K562 (cell line): Measurements from ENCODE around the gene BCL2L13. TPM values are rescaled to one million over a fixed set of nuclear protein-coding genes. Genes with fewer than 3 reads are reported as not detected.

Source experiments
- ATAC-seq: fragments of 200-7000 bp; cut with Tn5 transposase; 3 replicates; pipeline ENCODE4 v1.9.1; 2020; ENCODE audit warnings: moderate library complexity
- BruUV-seq: library from RNA; stranded (reverse); fragments of 400-500 nt; replicated peaks from 2 replicates; lab custom pipeline; 2021; lab: Mats Ljungman, UMichigan
- CTCF ChIA-PET: fragments of 300-600 bp; formaldehyde crosslinking; extraction: SDS; loops from one replicate; lab custom pipeline; 2021; ENCODE audit warnings: low intra/inter-chr PET ratio; lab: Yijun Ruan, JAX
- POLR2A ChIA-PET: fragments of 300-600, 350-650 bp; sonication (Branson Sonifier 250); formaldehyde crosslinking; extraction: SDS; loops from one replicate; lab custom pipeline; 2021; ENCODE audit warnings: antibody characterized with exemption, inconsistent platforms; lab: Yijun Ruan, JAX
- DNase-seq, 4 experiments: peaks; one replicate each; pipeline versions ENCODE4 v3.0.0 to v3.0.0-alpha.2; 2011 to 2018; ENCODE audit warnings: low spot score in 3 of 4, mixed read lengths in 3 of 4; ENCODE audit errors: extremely low read depth in 1 of 4
- FAIRE-seq: peaks from 2 replicates; lab custom pipeline; 2011; peaks lifted over from hg19 to GRCh38; lab: Jason Lieb, UNC
- H2AFZ ChIP-seq: 2 replicates; pipeline ENCODE4 v1.6.0; 2011; ENCODE audit warnings: low read depth, low read length, control low read depth, inconsistent platforms
- H3K27ac ChIP-seq: fragments of 200-600 bp; 3 replicates; pipeline ENCODE4 v1.8.0; 2011; ENCODE audit warnings: low read depth, mild to moderate bottlenecking, control low read depth, inconsistent platforms, low read length, moderate library complexity, mixed read lengths; ENCODE audit errors: extremely low read depth
- H3K27me3 ChIP-seq, 2 experiments: fragments of 300-600 bp in 1 of 2; 2 replicates in 1 of 2; 3 replicates in 1 of 2; pipeline versions ENCODE4 v1.6.0 to v1.8.0; 2011; ENCODE audit warnings: inconsistent platforms in 2 of 2, low read length in 2 of 2, mild to moderate bottlenecking in 1 of 2, mixed read lengths in 1 of 2, moderate library complexity in 1 of 2; ENCODE audit not compliant: control insufficient read depth in 2 of 2, insufficient read depth in 2 of 2
- H3K36me3 ChIP-seq: fragments of 300-600 bp; 3 replicates; pipeline ENCODE4 v1.8.0; 2011; ENCODE audit warnings: mild to moderate bottlenecking, low read length, inconsistent platforms; ENCODE audit not compliant: control insufficient read depth, insufficient read depth
- H3K4me1 ChIP-seq, 2 experiments: fragments of 200-600 bp in 1 of 2; replicated peaks in 1 of 2; 2 replicates in 1 of 2; 3 replicates in 1 of 2; pipeline versions ENCODE4 v1.5.1 to v1.8.0; 2011; ENCODE audit warnings: inconsistent platforms in 2 of 2, low read length in 2 of 2, mild to moderate bottlenecking in 1 of 2, mixed read lengths in 1 of 2, moderate library complexity in 1 of 2; ENCODE audit not compliant: control insufficient read depth in 2 of 2, insufficient read depth in 2 of 2
- H3K4me2 ChIP-seq: 2 replicates; pipeline ENCODE4 v1.6.1; 2011; ENCODE audit warnings: low read length, control low read depth, inconsistent platforms, mixed read lengths; ENCODE audit not compliant: insufficient read depth
- H3K4me3 ChIP-seq: fragments of 200-600 bp; sonication (generic), shearing (Covaris generic); 2 replicates; pipeline ENCODE4 v1.5.1; 2016; ENCODE audit warnings: control low read depth, inconsistent platforms
- H3K79me2 ChIP-seq: fragments of 200-600 bp; 3 replicates; pipeline ENCODE4 v1.8.0; 2011; ENCODE audit warnings: low read length, inconsistent platforms; ENCODE audit not compliant: control insufficient read depth, insufficient read depth
- H3K9ac ChIP-seq, 2 experiments: 2 replicates each; pipeline versions ENCODE4 v1.6.0 to v1.6.1; 2011; ENCODE audit warnings: low read depth in 2 of 2, low read length in 2 of 2, control low read depth in 1 of 2, inconsistent platforms in 1 of 2, mild to moderate bottlenecking in 1 of 2, mixed read lengths in 1 of 2; ENCODE audit not compliant: insufficient read depth in 1 of 2
- H3K9me1 ChIP-seq: one replicate; pipeline ENCODE4 v1.6.0; 2011; ENCODE audit warnings: inconsistent platforms, mild to moderate bottlenecking, low read length, moderate library complexity; ENCODE audit not compliant: control insufficient read depth, insufficient read depth
- H3K9me3 ChIP-seq: replicated peaks from 2 replicates; pipeline ENCODE4 v1.5.1; 2011; ENCODE audit warnings: low read depth, low read length, inconsistent platforms; ENCODE audit not compliant: control insufficient read depth, insufficient read depth
- H4K20me1 ChIP-seq: replicated peaks from 2 replicates; pipeline ENCODE4 v1.6.1; 2011; ENCODE audit warnings: low read length, inconsistent platforms, mixed read lengths; ENCODE audit not compliant: control insufficient read depth, insufficient read depth
- ARHGAP35 ChIP-seq: fragments of 450-650 bp; IDR thresholded peaks from 2 replicates; pipeline ENCODE4 v1.6.1; 2018; ENCODE audit not compliant: partially characterized antibody
- CBFB ChIP-seq: sonication (generic); formaldehyde crosslinking; IDR thresholded peaks from 2 replicates; pipeline ENCODE4 v1.4.0; 2020; ENCODE audit warnings: mild to moderate bottlenecking, missing genetic modification reagents
- CBX1 ChIP-seq: sonication (generic); IDR thresholded peaks from 2 replicates; pipeline ENCODE4 v1.6.1; 2016; ENCODE audit warnings: antibody characterized with exemption, low read depth, mild to moderate bottlenecking
- CHAMP1 ChIP-seq: fragments of 450-650 bp; IDR thresholded peaks from 2 replicates; pipeline ENCODE4 v1.6.1; 2016; ENCODE audit warnings: mild to moderate bottlenecking
- CTBP1 ChIP-seq: fragments of 450-650 bp; IDR thresholded peaks from 2 replicates; pipeline ENCODE4 v1.6.1; 2016; ENCODE audit warnings: borderline replicate concordance
- FOXM1 ChIP-seq, 2 experiments: fragments of 450-650 bp in 1 of 2; sonication (generic) in 1 of 2; formaldehyde crosslinking in 1 of 2; IDR thresholded peaks; 2 replicates each; pipeline versions ENCODE4 v1.6.1 to v1.9.0; 2017 to 2022; ENCODE audit warnings: low read depth in 2 of 2, mild to moderate bottlenecking in 2 of 2, missing genetic modification reagents in 1 of 2, moderate library complexity in 1 of 2
- GTF2A2 ChIP-seq: IDR thresholded peaks from 2 replicates; pipeline ENCODE4 v1.6.1; 2016; ENCODE audit warnings: mild to moderate bottlenecking, missing genetic modification characterization, missing compliant biosample characterization
- HMGN3 ChIP-seq: IDR thresholded peaks from 2 replicates; pipeline ENCODE4 v1.6.1; 2011; ENCODE audit warnings: borderline replicate concordance, low read depth, mild to moderate bottlenecking, mixed read lengths, low read length; ENCODE audit not compliant: insufficient read length; ENCODE audit errors: extremely low read depth
- MED1 ChIP-seq: sonication (generic); formaldehyde crosslinking; IDR thresholded peaks from 2 replicates; pipeline ENCODE4 v1.8.1; 2023; ENCODE audit warnings: missing genetic modification reagents, borderline replicate concordance
- MLLT1 ChIP-seq, 2 experiments: fragments of 450-650 bp; IDR thresholded peaks; 2 replicates each; pipeline ENCODE4 v1.6.1; 2016
- POLR3G ChIP-seq: IDR thresholded peaks from 2 replicates; pipeline ENCODE4 v1.6.1; 2011; ENCODE audit not compliant: insufficient read length, insufficient replicate concordance; ENCODE audit errors: extremely low read depth
- TAF7 ChIP-seq: fragments of 450-650 bp; IDR thresholded peaks from 2 replicates; pipeline ENCODE4 v1.6.1; 2016; ENCODE audit warnings: missing genetic modification characterization, missing compliant biosample characterization
- TBL1XR1 ChIP-seq, 2 experiments: IDR thresholded peaks; 2 replicates each; pipeline ENCODE4 v1.6.1; 2012; ENCODE audit warnings: improper control_type of control experiment in 2 of 2, low read length in 2 of 2, mild to moderate bottlenecking in 1 of 2
- USF2 ChIP-seq: sonication (generic); formaldehyde crosslinking; IDR thresholded peaks from 2 replicates; pipeline ENCODE4 v1.5.0; 2020; ENCODE audit warnings: missing genetic modification reagents
- ZBED1 ChIP-seq: IDR thresholded peaks from 2 replicates; pipeline ENCODE4 v1.6.1; 2014
- ZNF507 ChIP-seq: conservative IDR thresholded peaks from 2 replicates; pipeline ENCODE4 v1.6.1; 2017; ENCODE audit warnings: missing genetic modification characterization, missing compliant biosample characterization
- ZNF561 ChIP-seq: fragments of 450-650 bp; formaldehyde crosslinking; conservative IDR thresholded peaks from 2 replicates; pipeline ENCODE4 v1.4.0; 2020; ENCODE audit warnings: mild to moderate bottlenecking, moderate library complexity
- ZNF584 ChIP-seq: fragments of 200-800 bp; sonication (Bioruptor generic); IDR thresholded peaks from 2 replicates; pipeline ENCODE4 v1.6.1; 2016; ENCODE audit warnings: low read depth, mild to moderate bottlenecking, missing genetic modification characterization, missing compliant biosample characterization
- WGBS: fragments of 100-300 bp; shearing (Covaris generic); methylation state at CpG from one replicate; pipeline ENCODE4 v1.1.6; 2016; ENCODE audit warnings: low coverage, mixed read lengths; ENCODE audit not compliant: insufficient coverage; ENCODE audit errors: missing lambda C conversion rate; 5-methylcytosine and 5-hydroxymethylcytosine counted together
- in situ Hi-C: fragments of 300-500 bp; cut with MboI; formaldehyde crosslinking; loops from 4 replicates; pipeline ENCODE4 v1.15.0; 2018; ENCODE audit warnings: inconsistent platforms, mixed read lengths
- intact Hi-C: fragments of 100-400 bp; cut with micrococcal nuclease; formaldehyde crosslinking; loops from 2 replicates; pipeline ENCODE4 v1.14.2; 2022
- polyA plus RNA-seq, 8 experiments: library from polyadenylated mRNA; depleted of rRNA in 4 of 8; stranded (reverse) in 5 of 8; unstranded in 3 of 8; fragments of >200 nt; fragmentation: Nextera tagmentation in 2 of 8; fragmentation: Illumina TruSeq in 1 of 8; extraction: Ambion mirVana in 2 of 8; extraction: Trizol in 1 of 8; gene quantifications; 2 replicates each; pipeline versions ENCODE4 v1.2.1 to v1.2.3, GENCODE V29; 2011 to 2014; ENCODE audit warnings: inconsistent platforms in 1 of 8, missing spikeins in 1 of 8
- total RNA-seq, 7 experiments: library from RNA; depleted of rRNA in 6 of 7; stranded (reverse); fragments of >200 nt in 6 of 7; fragmentation: Illumina TruSeq in 2 of 7; extraction: Trizol in 2 of 7; gene quantifications; 2 replicates each; pipeline versions ENCODE4 v1.2.1 to v1.2.3, GENCODE V29; 2011 to 2021; ENCODE audit warnings: low replicate concordance in 1 of 7

BCL2L13 gene
- total and polyA plus RNA-seq, 9 of the 15 experiments (the other 6 are each of a cell fraction or from before 2014, with no cell fraction given), result 41.5 to 63.4 (median 56.5) TPM

- Histone ChIP-seq H3K4me1 (peaks cover 28 to 42% of the 10 kb centered on the region in 2 experiments), H3K36me3 (no peaks in the 10 kb centered on the region), H3K4me2 (peak overlapping the region; percentile 49), H3K9me1 (no peaks in the 10 kb centered on the region), H4K20me1 (no peaks in the 10 kb centered on the region), H2AFZ (peak overlapping the region; percentile 83), H3K27me3 (no peaks in the 10 kb centered on the region), H3K27ac (peak overlapping the region; percentile 91), H3K79me2 (peaks cover 26% of the 10 kb centered on the region), H3K4me3 (no peak overlapping the region), H3K9me3 (no peaks in the 10 kb centered on the region), H3K9ac (peak overlapping the region; percentile 34 to 70; a peak in 3 of 4 replicates)
- intact Hi-C loops (no loop called here), in situ Hi-C loops (no loop called here)
- ATAC-seq (no peak), FAIRE-seq (no peak), DNase-seq (no peak)
- ChIA-PET POLR2A (interaction anchor here (1.0 to 1.3 kb wide), 3 partner anchors 12 to 78 kb away, joined by 4 read pairs; no protein-coding TSS in a partner anchor), CTCF (no interaction called here)
- WGBS, result 46% methylated on average over 3 of the region's 3 CpGs
- BruUV-seq, result no TSS peak
- TF ChIP-seq MED1 (CRISPR knock-in tag), result no peak
- peak; percentile 27; the same call in 1 of the 2 replicates for TF ChIP-seq TAF7 (tag)
- no peak for TF ChIP-seq USF2 (CRISPR knock-in tag)
- TF ChIP-seq MLLT1 (IDR thresholded peaks at IDR 0.05), result peak in 1 of 2 experiments; percentile 44; a peak in 2 of 4 replicates
- no peak for TF ChIP-seq CHAMP1
- TF ChIP-seq ARHGAP35, result no peak
- no peak for TF ChIP-seq ZBED1
- TF ChIP-seq CBX1, result no peak
- no peak for TF ChIP-seq CTBP1
- no peak for TF ChIP-seq ZNF507 (tag)
- TF ChIP-seq CBFB (CRISPR knock-in tag), result no peak
- TF ChIP-seq POLR3G, result no peak
- no peak for TF ChIP-seq HMGN3
- TF ChIP-seq FOXM1 (IDR thresholded peaks at IDR 0.05; ENCODE audit: low read depth), result no peak
- TF ChIP-seq FOXM1 (CRISPR knock-in tag; IDR thresholded peaks at IDR 0.05; ENCODE audit: low read depth), result no peak
- no peak for TF ChIP-seq TBL1XR1 (IDR thresholded peaks at IDR 0.05; ENCODE audit: low read length in 2 of 2)
- no peak for TF ChIP-seq GTF2A2
- TF ChIP-seq ZNF561 (CRISPR knock-in tag), result no peak
- no peak for TF ChIP-seq ZNF584 (CRISPR knock-in tag)
These were observed 4.6 kb upstream of the BCL2L13 start for GRCh38 chr22:17633998-17634323.
